Uterus (tissue), 4 donors: ENCODE data around the gene KRTAP6-2. TPM values are rescaled to one million over a fixed set of nuclear protein-coding genes. Genes with fewer than 3 reads are reported as not detected.

Experiments
- DNase-seq, 2 donors: peaks; one replicate each; pipeline ENCODE4 v3.0.0-alpha.2; 2019 to 2020
- H3K27ac ChIP-seq, 2 donors: fragments of 200-600 bp; sonication (generic); 1 replicate in 1 of 2; 2 replicates in 1 of 2; pipeline ENCODE4 v1.5.1; 2016 to 2018
- H3K27me3 ChIP-seq, 2 donors: fragments of 200-600 bp; sonication (generic); one replicate each; pipeline ENCODE4 v1.5.1; 2018 to 2019; ENCODE audit warnings: control low read depth in 1 of 2
- H3K36me3 ChIP-seq, 2 donors: fragments of 200-600 bp; sonication (generic); one replicate each; pipeline ENCODE4 v1.5.1; 2019; ENCODE audit warnings: control low read depth in 1 of 2
- H3K4me1 ChIP-seq, 2 donors: fragments of 200-600 bp; sonication (generic); one replicate each; pipeline ENCODE4 v1.5.1; 2018 to 2019; ENCODE audit warnings: control low read depth in 1 of 2
- H3K4me3 ChIP-seq, 2 donors: fragments of 200-600 bp; sonication (generic); 1 replicate in 1 of 2; 2 replicates in 1 of 2; pipeline ENCODE4 v1.5.1; 2018 to 2019; ENCODE audit warnings: mild to moderate bottlenecking in 1 of 2
- H3K9me3 ChIP-seq, 2 donors: fragments of 200-600 bp; sonication (generic); one replicate each; pipeline ENCODE4 v1.5.1; 2019; ENCODE audit warnings: control low read depth in 1 of 2
- POLR2A ChIP-seq, 2 donors: fragments of 450-650 bp; IDR thresholded peaks; one replicate each; pipeline ENCODE4 v1.6.1; 2016; ENCODE audit warnings: antibody characterized with exemption in 2 of 2, mild to moderate bottlenecking in 1 of 2, moderate library complexity in 1 of 2
- intact Hi-C: fragments of 100-400 bp; cut with DNase I; formaldehyde crosslinking; loops from one replicate; pipeline ENCODE4 v1.15.1; 2023; ENCODE audit warnings: low total_unique reads
- total RNA-seq, 4 donors: library from RNA; depleted of rRNA in 3 of 4; stranded (reverse); fragments of >200 nt in 3 of 4; gene quantifications; one replicate each; pipeline versions ENCODE4 v1.1.0 to v1.2.4, GENCODE V29; 2014 to 2023
- TF ChIP-seq, protein P1 (sequence below), 4 experiments: fragments of 200-600 bp in 2 of 4; fragments of 450-650 bp in 2 of 4; sonication (generic) in 2 of 4; IDR thresholded peaks; one replicate each; pipeline ENCODE4 v1.5.1; 2016 to 2019; ENCODE audit warnings: antibody characterized with exemption in 4 of 4, mild to moderate bottlenecking in 2 of 4, moderate library complexity in 1 of 4
- donor health status: DM: yes; HTN: yes; CAD: no.

Gene KRTAP6-2
- total RNA-seq, 4 donors from 2014 or later, result not detected

DNA sequence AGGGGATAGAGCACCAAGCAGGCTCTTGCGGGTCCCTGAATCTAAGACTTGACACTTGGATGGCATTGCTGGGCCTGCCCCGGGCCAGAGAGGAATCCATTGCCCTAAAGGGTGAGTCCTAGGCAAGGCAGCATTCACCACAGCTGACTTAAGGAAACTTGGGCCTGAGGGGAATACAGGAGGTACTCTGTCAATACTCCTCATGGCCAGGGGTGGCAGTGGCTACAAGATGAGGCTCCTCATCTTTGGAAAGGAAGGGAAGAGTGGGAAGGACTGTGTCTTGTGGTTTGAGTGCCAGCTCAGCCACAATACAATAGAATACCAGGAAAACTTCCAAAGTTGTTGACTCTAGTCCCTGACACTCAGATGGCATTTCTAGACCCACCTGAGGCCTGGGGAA is 7.3 kb upstream of the KRTAP6-2 start:
- Histone ChIP-seq H3K4me3 (no peak overlapping the region), H3K27ac (no peak overlapping the region), H3K27me3 (no peaks in the 10 kb centered on the region), H3K4me1 (no peaks in the 10 kb centered on the region), H3K36me3 (no peaks in the 10 kb centered on the region), H3K9me3 (no peaks in the 10 kb centered on the region)
- TF ChIP-seq, protein P1, sequence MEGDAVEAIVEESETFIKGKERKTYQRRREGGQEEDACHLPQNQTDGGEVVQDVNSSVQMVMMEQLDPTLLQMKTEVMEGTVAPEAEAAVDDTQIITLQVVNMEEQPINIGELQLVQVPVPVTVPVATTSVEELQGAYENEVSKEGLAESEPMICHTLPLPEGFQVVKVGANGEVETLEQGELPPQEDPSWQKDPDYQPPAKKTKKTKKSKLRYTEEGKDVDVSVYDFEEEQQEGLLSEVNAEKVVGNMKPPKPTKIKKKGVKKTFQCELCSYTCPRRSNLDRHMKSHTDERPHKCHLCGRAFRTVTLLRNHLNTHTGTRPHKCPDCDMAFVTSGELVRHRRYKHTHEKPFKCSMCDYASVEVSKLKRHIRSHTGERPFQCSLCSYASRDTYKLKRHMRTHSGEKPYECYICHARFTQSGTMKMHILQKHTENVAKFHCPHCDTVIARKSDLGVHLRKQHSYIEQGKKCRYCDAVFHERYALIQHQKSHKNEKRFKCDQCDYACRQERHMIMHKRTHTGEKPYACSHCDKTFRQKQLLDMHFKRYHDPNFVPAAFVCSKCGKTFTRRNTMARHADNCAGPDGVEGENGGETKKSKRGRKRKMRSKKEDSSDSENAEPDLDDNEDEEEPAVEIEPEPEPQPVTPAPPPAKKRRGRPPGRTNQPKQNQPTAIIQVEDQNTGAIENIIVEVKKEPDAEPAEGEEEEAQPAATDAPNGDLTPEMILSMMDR (IDR thresholded peaks at IDR 0.05), result no peak
- TF ChIP-seq POLR2A (IDR thresholded peaks at IDR 0.05), result no peak
- intact Hi-C loops, result no loop called here
- DNase-seq, result no peak

DNA sequence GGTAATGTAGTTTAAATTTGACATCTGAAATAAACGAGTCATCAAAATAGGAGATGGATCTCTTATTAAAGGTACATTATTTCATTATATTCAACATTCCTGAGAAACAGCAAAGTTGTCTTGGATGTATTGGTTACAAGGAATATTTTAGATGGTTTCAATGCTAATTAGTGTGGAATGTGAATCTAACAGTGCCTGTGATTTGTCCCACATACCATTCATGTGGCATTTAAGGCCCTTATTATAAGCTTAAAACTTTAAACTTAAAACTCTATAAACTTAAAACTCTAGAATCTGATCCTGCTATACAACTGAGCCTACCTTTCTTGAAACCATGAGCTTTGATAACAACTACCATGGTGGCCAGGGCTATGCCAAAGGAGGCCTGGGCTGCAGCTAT is 2.1 kb upstream of the KRTAP6-2 start, which contains the start of gene KRTAP22-1:
Gene KRTAP22-1 (plus strand): TSS at position 301 of the 400 bp plus-strand sequence.
- no peaks in the 10 kb centered on the region for H3K36me3 ChIP-seq
- intact Hi-C loops, result no loop called here
- no peaks in the 10 kb centered on the region for H3K9me3 ChIP-seq
- H3K27me3 ChIP-seq, result no peaks in the 10 kb centered on the region
- no peak for DNase-seq
- H3K27ac ChIP-seq, result no peak within 1 kb of the TSS
- no peaks in the 10 kb centered on the region for H3K4me1 ChIP-seq
- TF ChIP-seq POLR2A (IDR thresholded peaks at IDR 0.05), result no peak
- TF ChIP-seq, protein P1 (IDR thresholded peaks at IDR 0.05), result no peak
- H3K4me3 ChIP-seq, result no peak within 1 kb of the TSS

DNA sequence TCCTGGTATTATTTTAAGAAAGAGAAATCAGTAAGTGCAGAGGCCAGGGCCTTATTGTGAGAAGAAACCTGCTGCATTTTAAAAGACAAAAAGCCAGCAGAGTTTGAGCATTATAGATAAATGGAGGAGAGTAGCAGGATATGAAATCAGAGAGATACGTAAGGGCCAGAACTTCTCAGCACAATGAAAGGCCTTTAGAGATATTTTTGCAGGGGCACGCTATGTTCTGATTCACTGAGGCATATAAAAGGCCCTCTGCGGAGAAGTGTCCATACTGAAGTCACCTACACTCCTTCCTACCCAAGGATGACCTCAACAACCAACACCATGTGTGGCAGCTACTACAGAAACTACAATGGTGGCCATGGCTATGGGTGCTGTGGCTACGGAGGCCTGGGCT is 6.6 kb downstream of the KRTAP6-2 start, which contains the start of gene KRTAP6-3:
Gene KRTAP6-3 (plus strand): TSS at position 301 of the 400 bp plus-strand sequence. CDS start 6 bp downstream, at position 307.
- H3K4me1 ChIP-seq, result no peaks in the 10 kb centered on the region
- intact Hi-C loops, result no loop called here
- H3K27me3 ChIP-seq, result no peaks in the 10 kb centered on the region
- TF ChIP-seq, protein P1 (IDR thresholded peaks at IDR 0.05), result no peak
- TF ChIP-seq POLR2A (IDR thresholded peaks at IDR 0.05), result no peak
- H3K36me3 ChIP-seq, result no peaks in the 10 kb centered on the region
- DNase-seq, result no peak
- no peaks in the 10 kb centered on the region for H3K9me3 ChIP-seq
- H3K27ac ChIP-seq, result no peak within 1 kb of the TSS
- no peak within 1 kb of the TSS for H3K4me3 ChIP-seq

DNA sequence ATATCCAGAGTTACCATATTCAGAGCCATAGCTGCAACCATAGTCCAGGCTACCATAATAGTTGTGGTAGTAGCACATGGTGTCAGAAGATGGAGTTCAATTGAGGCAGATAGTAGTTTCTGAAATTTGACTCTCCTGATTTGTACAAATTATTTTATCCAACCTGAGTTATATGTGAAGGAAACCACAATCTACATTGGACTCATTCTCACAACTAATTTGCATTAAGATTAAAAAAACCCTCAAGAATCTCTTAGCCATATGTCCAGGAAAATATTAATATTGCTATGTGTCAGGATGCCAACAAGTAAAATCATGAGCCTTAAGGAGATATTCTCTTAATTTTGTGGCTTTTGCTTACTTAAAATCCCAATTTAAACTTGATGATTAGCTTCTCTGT is 8.4 kb downstream of the KRTAP6-2 start, which contains the start of gene KRTAP22-2:
Gene KRTAP22-2 (minus strand): TSS at position 101 of the 400 bp plus-strand sequence.
- Histone ChIP-seq H3K27me3 (no peaks in the 10 kb centered on the region), H3K36me3 (no peaks in the 10 kb centered on the region), H3K27ac (no peak within 1 kb of the TSS), H3K9me3 (no peaks in the 10 kb centered on the region), H3K4me1 (no peaks in the 10 kb centered on the region), H3K4me3 (no peak within 1 kb of the TSS)
- no peak for DNase-seq
- TF ChIP-seq, protein P1 (IDR thresholded peaks at IDR 0.05), result no peak
- TF ChIP-seq POLR2A (IDR thresholded peaks at IDR 0.05), result no peak
- intact Hi-C loops, result no loop called here

DNA sequence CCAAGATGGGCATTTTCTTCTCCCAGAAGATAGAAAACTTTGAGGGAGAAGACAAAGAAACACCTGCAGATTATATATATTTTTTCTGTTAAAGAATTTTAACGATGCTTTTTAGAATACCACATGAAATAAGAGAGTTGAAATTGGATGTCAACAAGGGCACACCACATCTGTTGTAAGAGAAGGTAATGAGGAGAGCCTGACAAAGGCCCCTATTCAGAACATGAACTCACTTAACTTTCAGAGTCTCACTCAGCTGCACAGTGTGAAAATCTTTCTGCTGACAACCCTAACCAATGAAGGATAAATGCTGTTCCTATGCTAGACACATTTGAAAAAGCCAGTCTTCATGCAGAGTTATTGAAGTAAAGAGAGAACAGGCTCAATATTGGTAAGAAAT is 15.8 kb downstream of the KRTAP6-2 start:
- Histone ChIP-seq H3K4me3 (no peak overlapping the region), H3K4me1 (no peaks in the 10 kb centered on the region), H3K27ac (no peak overlapping the region), H3K27me3 (no peaks in the 10 kb centered on the region), H3K9me3 (no peaks in the 10 kb centered on the region), H3K36me3 (no peaks in the 10 kb centered on the region)
- TF ChIP-seq, protein P1 (IDR thresholded peaks at IDR 0.05), result no peak
- TF ChIP-seq POLR2A (IDR thresholded peaks at IDR 0.05), result no peak
- DNase-seq, result no peak
- intact Hi-C loops, result no loop called here
